Measurements from ENCODE around the gene ELK1. TPM values are rescaled to one million over a fixed set of nuclear protein-coding genes. Genes with fewer than 3 reads are reported as not detected.
A peak's percentile ranks its signal among the peaks of the same experiment; 100 is the strongest.

The ELK1 gene
- total RNA-seq, 1 donor from 2014 or later, result 40.9 TPM

DNA sequence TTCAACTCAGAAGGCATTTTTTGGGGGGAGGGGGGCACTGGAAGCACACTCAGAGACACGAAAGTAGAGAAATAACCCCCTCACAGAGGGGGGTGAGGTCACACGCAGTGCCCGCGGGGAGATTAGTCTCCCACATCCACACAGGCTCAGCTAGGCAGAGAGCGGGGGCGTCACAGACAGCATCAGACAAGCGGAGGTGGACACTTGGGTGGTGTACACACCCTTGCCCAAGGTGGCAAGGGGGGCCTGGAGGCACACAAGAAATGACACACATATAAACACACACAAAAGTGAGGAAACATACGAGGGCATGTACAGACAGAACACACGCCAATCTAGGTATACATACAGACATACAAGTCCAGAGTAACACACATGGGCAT is 30.1 kb downstream of the ELK1 start:
- H3K9me3 Mint-ChIP-seq (ENCODE audit: unreplicated experiment), result peaks cover 4% of the 10 kb centered on the region
- DNase-seq (ENCODE audit: extremely low spot score, unreplicated experiment), result no peak
- H3K36me3 Mint-ChIP-seq (ENCODE audit: unreplicated experiment), result no peaks in the 10 kb centered on the region
- peaks cover 20% of the 10 kb centered on the region for H3K27me3 Mint-ChIP-seq (ENCODE audit: unreplicated experiment)
- H3K27ac Mint-ChIP-seq (ENCODE audit: unreplicated experiment), result no peak overlapping the region
- no peak overlapping the region for H3K4me3 Mint-ChIP-seq (ENCODE audit: unreplicated experiment)
- TF ChIP-seq, protein P1, sequence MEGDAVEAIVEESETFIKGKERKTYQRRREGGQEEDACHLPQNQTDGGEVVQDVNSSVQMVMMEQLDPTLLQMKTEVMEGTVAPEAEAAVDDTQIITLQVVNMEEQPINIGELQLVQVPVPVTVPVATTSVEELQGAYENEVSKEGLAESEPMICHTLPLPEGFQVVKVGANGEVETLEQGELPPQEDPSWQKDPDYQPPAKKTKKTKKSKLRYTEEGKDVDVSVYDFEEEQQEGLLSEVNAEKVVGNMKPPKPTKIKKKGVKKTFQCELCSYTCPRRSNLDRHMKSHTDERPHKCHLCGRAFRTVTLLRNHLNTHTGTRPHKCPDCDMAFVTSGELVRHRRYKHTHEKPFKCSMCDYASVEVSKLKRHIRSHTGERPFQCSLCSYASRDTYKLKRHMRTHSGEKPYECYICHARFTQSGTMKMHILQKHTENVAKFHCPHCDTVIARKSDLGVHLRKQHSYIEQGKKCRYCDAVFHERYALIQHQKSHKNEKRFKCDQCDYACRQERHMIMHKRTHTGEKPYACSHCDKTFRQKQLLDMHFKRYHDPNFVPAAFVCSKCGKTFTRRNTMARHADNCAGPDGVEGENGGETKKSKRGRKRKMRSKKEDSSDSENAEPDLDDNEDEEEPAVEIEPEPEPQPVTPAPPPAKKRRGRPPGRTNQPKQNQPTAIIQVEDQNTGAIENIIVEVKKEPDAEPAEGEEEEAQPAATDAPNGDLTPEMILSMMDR (IDR thresholded peaks at IDR 0.05), result no peak
- peaks cover 3% of the 10 kb centered on the region for H3K4me1 Mint-ChIP-seq (ENCODE audit: unreplicated experiment)

DNA sequence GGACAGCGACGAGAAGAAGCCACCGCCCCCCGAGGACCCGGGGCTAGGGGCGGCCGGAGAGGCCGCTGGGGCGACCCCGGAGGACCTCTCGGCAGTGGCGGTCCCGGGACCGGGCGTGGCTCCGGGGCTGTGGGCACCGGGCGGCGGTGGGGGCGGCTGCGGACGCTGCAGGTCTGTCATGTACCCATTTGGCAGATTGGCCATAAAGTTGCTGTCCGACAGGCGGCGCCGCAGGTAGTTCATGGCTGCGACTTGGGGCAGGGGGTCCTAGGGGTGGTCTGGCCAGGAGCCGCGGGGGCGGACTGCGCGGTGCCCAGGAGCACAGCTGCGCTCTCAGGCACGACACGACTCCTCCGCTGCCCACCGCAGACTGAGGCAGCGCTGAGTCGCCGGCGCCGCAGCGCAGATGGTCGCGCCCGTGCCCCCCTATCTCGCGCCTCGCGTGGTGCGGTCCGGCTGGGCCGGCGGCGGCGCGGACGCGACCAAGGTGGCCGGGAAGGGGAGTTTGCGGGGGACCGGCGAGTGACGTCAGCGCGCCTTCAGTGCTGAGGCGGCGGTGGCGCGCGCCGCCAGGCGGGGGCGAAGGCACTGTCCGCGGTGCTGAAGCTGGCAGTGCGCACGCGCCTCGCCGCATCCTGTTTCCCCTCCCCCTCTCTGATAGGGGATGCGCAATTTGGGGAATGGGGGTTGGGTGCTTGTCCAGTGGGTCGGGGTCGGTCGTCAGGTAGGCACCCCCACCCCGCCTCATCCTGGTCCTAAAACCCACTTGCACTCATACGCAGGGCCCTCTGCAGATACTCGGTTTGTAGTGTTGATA is 30.7 kb downstream of the ELK1 start, which contains the start of gene SYN1:
SYN1 (minus strand) TSS at position 372 of the 817 bp plus-strand sequence; CDS start at position 243, 129 bp downstream.
- H3K4me1 Mint-ChIP-seq (ENCODE audit: unreplicated experiment), result peaks cover 3% of the 10 kb centered on the region
- H3K27ac Mint-ChIP-seq (ENCODE audit: unreplicated experiment), result no peak within 1 kb of the TSS
- TF ChIP-seq, protein P1 (IDR thresholded peaks at IDR 0.05), result peak; percentile 26
- no peaks in the 10 kb centered on the region for H3K36me3 Mint-ChIP-seq (ENCODE audit: unreplicated experiment)
- H3K4me3 Mint-ChIP-seq (ENCODE audit: unreplicated experiment), result peak within 1 kb of the TSS; percentile 63
- DNase-seq (ENCODE audit: extremely low spot score, unreplicated experiment), result peak; percentile 93
- peaks cover 20% of the 10 kb centered on the region for H3K27me3 Mint-ChIP-seq (ENCODE audit: unreplicated experiment)
- no peaks in the 10 kb centered on the region for H3K9me3 Mint-ChIP-seq (ENCODE audit: unreplicated experiment)

DNA sequence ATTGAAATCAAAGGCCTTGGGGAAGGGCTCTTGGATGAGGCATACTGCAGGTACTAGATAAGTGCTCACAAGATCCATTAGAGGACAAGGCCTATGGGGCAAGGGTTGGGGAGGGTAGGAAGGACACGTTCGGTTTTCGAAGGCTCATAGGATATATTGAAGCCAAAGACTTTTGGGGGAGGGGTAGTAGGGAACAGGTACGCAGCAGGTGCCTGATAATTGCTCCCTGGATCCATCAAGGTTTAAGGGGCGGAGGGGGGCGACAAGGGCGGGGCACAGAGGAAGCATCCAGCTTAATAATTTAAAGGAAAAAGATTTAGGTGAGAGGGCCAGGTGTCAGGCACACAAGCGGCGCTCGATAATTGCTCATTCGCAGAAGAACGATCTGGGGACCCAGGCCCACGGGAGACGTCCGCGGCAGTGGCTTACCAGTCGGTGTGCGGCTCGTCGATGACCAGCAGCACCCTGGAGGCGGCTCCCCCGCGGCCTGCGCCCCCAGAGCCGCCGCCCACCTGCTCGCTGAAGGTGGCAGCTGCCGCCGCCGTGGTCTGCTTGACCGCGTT is 31.4 kb downstream of the ELK1 start:
- Mint-ChIP-seq H3K27ac (ENCODE audit: unreplicated experiment) (no peak overlapping the region), H3K36me3 (ENCODE audit: unreplicated experiment) (no peaks in the 10 kb centered on the region)

DNA sequence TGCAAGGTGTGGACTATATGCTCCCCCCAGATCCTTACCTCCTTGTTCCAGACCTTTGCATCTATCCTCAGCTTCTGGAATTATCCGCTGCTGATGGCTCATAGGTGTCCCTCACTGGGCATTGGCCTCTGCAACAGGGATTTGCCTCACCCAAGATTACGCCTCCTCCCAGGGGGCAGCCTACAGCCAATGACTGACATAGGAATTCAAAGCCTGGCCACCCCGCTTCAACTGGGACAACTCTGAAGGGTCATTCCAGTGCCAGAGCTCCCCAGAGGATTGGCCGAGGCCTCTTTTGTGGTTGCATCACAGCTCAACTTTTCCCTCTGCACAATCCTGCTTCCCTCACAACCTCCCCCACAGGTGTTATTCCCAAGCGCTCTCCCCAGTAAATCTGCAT is 35.7 kb downstream of the ELK1 start:
- Mint-ChIP-seq H3K27ac (ENCODE audit: unreplicated experiment) (no peak overlapping the region), H3K27me3 (ENCODE audit: unreplicated experiment) (peaks cover 20% of the 10 kb centered on the region), H3K4me1 (ENCODE audit: unreplicated experiment) (no peaks in the 10 kb centered on the region), H3K4me3 (ENCODE audit: unreplicated experiment) (no peak overlapping the region), H3K36me3 (ENCODE audit: unreplicated experiment) (no peaks in the 10 kb centered on the region), H3K9me3 (ENCODE audit: unreplicated experiment) (no peaks in the 10 kb centered on the region)
- TF ChIP-seq, protein P1 (IDR thresholded peaks at IDR 0.05), result no peak
- no peak for DNase-seq (ENCODE audit: extremely low spot score, unreplicated experiment)

More for the DNA sequence above, 31.4 kb downstream of the ELK1 start:
- Mint-ChIP-seq H3K27me3 (ENCODE audit: unreplicated experiment) (peaks cover 20% of the 10 kb centered on the region), H3K9me3 (ENCODE audit: unreplicated experiment) (no peaks in the 10 kb centered on the region), H3K4me1 (ENCODE audit: unreplicated experiment) (peaks cover 2% of the 10 kb centered on the region), H3K4me3 (ENCODE audit: unreplicated experiment) (peak overlapping the region; percentile 63)
- TF ChIP-seq, protein P1 (IDR thresholded peaks at IDR 0.05), result no peak
- DNase-seq (ENCODE audit: extremely low spot score, unreplicated experiment), result no peak

DNA sequence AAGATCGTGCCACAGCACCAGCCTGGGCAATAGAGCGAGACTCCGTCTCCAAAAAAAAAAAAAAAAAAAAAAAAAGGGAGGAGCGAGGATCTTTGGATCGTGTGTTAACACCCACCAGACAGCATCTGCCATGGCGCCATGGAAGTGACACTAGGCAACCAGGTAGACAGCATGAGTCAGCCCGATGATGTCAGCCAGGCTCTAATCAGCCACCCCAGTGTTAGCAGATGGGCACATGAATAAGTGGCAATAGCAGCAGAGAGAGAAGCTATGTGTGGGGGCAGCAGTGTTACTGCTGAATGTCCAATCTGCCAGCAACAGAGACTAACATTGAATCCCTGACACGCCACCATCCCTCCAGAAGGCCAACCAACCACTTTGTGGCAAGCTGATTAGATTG is 37.3 kb downstream of the ELK1 start:
- no peak overlapping the region for H3K4me3 Mint-ChIP-seq (ENCODE audit: unreplicated experiment)
- peaks cover 13% of the 10 kb centered on the region for H3K27me3 Mint-ChIP-seq (ENCODE audit: unreplicated experiment)
- DNase-seq (ENCODE audit: extremely low spot score, unreplicated experiment), result no peak
- no peaks in the 10 kb centered on the region for H3K9me3 Mint-ChIP-seq (ENCODE audit: unreplicated experiment)
- no peak overlapping the region for H3K27ac Mint-ChIP-seq (ENCODE audit: unreplicated experiment)
- peaks cover 2% of the 10 kb centered on the region for H3K4me1 Mint-ChIP-seq (ENCODE audit: unreplicated experiment)
- no peaks in the 10 kb centered on the region for H3K36me3 Mint-ChIP-seq (ENCODE audit: unreplicated experiment)
- TF ChIP-seq, protein P1 (IDR thresholded peaks at IDR 0.05), result no peak
